ENCODE results near the gene GTPBP1. TPM values are rescaled to one million over a fixed set of nuclear protein-coding genes. Genes with fewer than 3 reads are reported as not detected.

Gene GTPBP1
- total RNA-seq, 4 donors from 2014 or later = 53.1 to 79.9 (median 72.7) TPM

DNA sequence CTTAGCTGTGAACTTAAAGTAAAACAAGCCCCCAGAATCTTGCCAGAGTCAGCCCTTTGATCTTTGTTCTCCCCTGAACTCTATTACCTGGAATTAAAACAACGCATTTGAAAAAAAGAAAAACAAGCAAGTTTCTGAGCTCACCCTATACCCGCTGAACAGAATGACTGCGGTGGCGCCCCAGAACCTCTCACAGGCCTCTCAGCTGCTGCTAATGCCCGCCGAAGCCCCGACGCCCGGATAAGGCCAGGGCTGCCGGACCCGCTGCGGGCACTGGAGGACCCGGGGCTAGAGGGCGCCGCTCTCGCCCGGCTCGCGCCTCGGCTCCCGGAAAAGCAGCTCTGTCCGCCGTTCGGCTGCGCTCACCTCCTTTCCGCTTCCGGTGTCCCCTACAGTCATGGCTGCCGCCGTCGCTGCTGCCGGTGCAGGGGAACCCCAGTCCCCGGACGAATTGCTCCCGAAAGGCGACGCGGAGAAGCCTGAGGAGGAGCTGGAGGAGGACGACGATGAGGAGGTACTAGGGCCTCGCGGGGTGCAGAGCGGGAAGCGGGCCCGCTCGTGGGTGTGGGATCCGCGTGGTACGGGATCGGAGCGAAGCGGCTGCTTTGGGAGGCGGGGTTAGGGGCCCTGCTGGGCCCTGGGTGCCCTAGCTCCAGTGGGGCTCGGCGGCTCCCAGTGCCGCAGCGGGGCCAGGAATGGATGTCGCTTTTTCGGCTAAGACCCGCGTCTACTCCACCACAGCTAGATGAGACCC is 24.0 kb upstream of the GTPBP1 start, which contains the start of gene TOMM22:
TOMM22 (plus strand) TSS at position 376 of the 754 bp plus-strand sequence; CDS start at position 398, 22 bp downstream.
- 0 to 2% methylated on average over 33 to 46 of the region's 60 CpGs for WGBS, 2 donors
- intact Hi-C loops (cut with DNase I; ENCODE audit: low total_unique reads) = no loop called here
- peak; percentile 76 to 97 for DNase-seq (ENCODE audit: low spot score in 2 of 2)
- H3K4me3 ChIP-seq (ENCODE audit: low read depth, poor library complexity, severe bottlenecking) = peak within 1 kb of the TSS; percentile 80
- TF ChIP-seq POLR2A (IDR thresholded peaks at IDR 0.05) = no peak
- TF ChIP-seq, protein P1, sequence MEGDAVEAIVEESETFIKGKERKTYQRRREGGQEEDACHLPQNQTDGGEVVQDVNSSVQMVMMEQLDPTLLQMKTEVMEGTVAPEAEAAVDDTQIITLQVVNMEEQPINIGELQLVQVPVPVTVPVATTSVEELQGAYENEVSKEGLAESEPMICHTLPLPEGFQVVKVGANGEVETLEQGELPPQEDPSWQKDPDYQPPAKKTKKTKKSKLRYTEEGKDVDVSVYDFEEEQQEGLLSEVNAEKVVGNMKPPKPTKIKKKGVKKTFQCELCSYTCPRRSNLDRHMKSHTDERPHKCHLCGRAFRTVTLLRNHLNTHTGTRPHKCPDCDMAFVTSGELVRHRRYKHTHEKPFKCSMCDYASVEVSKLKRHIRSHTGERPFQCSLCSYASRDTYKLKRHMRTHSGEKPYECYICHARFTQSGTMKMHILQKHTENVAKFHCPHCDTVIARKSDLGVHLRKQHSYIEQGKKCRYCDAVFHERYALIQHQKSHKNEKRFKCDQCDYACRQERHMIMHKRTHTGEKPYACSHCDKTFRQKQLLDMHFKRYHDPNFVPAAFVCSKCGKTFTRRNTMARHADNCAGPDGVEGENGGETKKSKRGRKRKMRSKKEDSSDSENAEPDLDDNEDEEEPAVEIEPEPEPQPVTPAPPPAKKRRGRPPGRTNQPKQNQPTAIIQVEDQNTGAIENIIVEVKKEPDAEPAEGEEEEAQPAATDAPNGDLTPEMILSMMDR (IDR thresholded peaks at IDR 0.05) = no peak

DNA sequence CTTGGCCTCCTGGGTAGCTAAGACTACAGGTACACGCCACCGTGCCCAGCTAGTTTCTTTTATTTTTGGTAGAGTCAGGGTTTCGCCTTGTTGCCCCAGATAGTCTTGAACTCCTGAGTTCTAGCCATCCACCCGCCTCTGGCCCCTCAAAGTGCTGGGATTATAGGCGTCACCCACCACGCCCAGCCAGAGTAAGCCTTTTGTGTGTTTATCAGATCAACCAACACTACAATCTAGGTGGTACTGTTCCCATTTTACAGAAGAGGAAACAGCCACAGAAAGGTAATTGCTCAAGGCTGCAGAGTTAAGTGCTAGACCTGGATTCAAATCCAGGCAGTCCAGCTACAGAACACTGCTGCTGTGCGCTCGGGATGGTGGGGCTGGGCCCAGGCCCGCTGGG is 20.8 kb upstream of the GTPBP1 start:
- TF ChIP-seq, protein P1 (IDR thresholded peaks at IDR 0.05) = no peak
- no peak for TF ChIP-seq POLR2A (IDR thresholded peaks at IDR 0.05)
- intact Hi-C loops (cut with DNase I; ENCODE audit: low total_unique reads) = no loop called here
- no peak overlapping the region for H3K4me3 ChIP-seq (ENCODE audit: low read depth, poor library complexity, severe bottlenecking)
- no peak for DNase-seq (ENCODE audit: low spot score in 2 of 2)
- 88 to 92% methylated on average over 9 of the region's 9 CpGs for WGBS, 2 donors

DNA sequence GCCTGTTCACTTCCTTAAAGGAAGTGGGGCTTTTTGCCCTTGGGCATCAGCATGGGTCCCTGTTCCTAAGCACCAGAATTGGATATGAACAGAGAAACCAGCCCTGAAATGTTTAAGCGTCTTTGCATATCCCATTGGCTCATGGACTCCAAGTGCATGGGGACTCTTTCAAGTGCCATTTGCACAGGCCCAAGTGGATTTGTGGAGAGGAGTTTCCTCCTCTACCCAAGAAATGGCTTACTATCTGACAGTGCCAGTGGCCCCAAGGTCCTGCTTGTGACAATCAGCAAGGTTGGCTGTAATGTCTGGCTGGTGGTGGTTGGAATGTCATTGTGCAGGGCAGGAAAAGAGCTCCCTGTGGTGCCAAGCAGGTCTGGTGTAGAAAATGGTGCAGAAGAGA is 20.0 kb upstream of the GTPBP1 start:
- H3K4me3 ChIP-seq (ENCODE audit: low read depth, poor library complexity, severe bottlenecking) = no peak overlapping the region
- 94 to 96% methylated on average over 1 of the region's 1 CpG for WGBS, 2 donors
- no peak for DNase-seq (ENCODE audit: low spot score in 2 of 2)
- TF ChIP-seq POLR2A (IDR thresholded peaks at IDR 0.05) = no peak
- TF ChIP-seq, protein P1 (IDR thresholded peaks at IDR 0.05) = no peak
- intact Hi-C loops (cut with DNase I; ENCODE audit: low total_unique reads) = no loop called here

DNA sequence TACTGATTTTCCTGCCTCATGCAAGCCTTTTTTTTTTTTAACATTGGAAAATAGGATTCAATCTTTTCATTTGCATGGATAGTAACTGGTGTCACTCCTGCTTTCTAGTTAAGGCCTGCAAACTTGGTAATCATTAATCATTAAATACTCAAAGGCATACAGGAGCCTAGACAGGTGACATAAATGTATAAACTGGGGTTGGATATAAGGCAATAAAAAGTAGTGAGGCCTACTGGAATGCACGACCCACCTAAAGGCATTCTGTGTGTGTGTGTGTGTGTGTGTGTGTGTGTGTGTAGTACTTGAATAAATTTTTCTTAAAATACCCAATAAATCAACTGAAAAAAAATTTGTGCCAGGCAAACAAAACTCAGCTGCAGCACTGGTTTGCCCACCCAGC is 16.1 kb upstream of the GTPBP1 start:
- H3K4me3 ChIP-seq (ENCODE audit: low read depth, poor library complexity, severe bottlenecking) = no peak overlapping the region
- intact Hi-C loops (cut with DNase I; ENCODE audit: low total_unique reads) = no loop called here
- DNase-seq (ENCODE audit: low spot score in 2 of 2) = no peak
- TF ChIP-seq POLR2A (IDR thresholded peaks at IDR 0.05) = no peak
- TF ChIP-seq, protein P1 (IDR thresholded peaks at IDR 0.05) = no peak
- WGBS, 2 donors = 61 to 77% methylated on average over 1 of the region's 1 CpG

DNA sequence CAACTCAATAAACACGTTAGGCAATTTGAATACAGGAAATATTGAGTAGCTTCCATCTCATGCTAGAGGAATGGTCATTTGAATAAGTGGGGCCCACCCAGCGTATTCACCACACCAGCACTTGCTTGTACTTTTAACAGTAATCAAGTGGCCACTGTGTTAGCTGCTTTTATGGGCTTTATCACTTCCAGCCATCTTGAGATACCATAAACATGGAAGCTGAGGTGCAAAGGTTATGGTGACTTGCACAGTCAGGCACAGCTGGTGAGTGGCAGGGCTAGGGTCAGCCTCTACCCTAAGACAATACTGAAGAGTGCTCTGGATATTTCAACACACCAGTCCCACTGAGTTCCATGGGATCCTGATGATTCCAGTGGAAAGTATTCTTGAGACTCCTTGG is 11.7 kb upstream of the GTPBP1 start:
- TF ChIP-seq, protein P1 (IDR thresholded peaks at IDR 0.05) = no peak
- no peak for TF ChIP-seq POLR2A (IDR thresholded peaks at IDR 0.05)
- 82 to 83% methylated on average over 2 of the region's 2 CpGs for WGBS, 2 donors
- intact Hi-C loops (cut with DNase I; ENCODE audit: low total_unique reads) = no loop called here
- DNase-seq (ENCODE audit: low spot score in 2 of 2) = no peak
- H3K4me3 ChIP-seq (ENCODE audit: low read depth, poor library complexity, severe bottlenecking) = no peak overlapping the region

Data from lower leg skin (tissue), 4 donors.